CD1c-positive myeloid dendritic cell (primary cell): ENCODE measurements around the gene ZCCHC2.

Source experiments
- DNase-seq: peaks from one replicate; pipeline ENCODE4 v3.0.0-alpha.2; 2016; ENCODE audit errors: extremely low spot score

Gene ZCCHC2

GRCh38 chr18:62522504-62523254 lies at the start of gene ZCCHC2:
Gene ZCCHC2, plus strand, starts transcription at chr18:62523025. Its CDS starts 400 bp downstream, at chr18:62523425.
- DNase-seq = peak; percentile 99

GRCh38 chr18:62479574-62479973 lies 43.3 kb upstream of the ZCCHC2 start:
- peak; percentile 29 for DNase-seq

- DNase-seq = no peak
Observed at GRCh38 chr18:62480927-62481326, 41.9 kb upstream of the ZCCHC2 start.

- no peak for DNase-seq
Observed at GRCh38 chr18:62484941-62485340, 37.9 kb upstream of the ZCCHC2 start.

- DNase-seq = no peak
Observed at GRCh38 chr18:62485684-62486083, 37.1 kb upstream of the ZCCHC2 start.

GRCh38 chr18:62486290-62486964 lies 36.4 kb upstream of the ZCCHC2 start:
- no peak for DNase-seq

GRCh38 chr18:62487161-62487560 lies 35.7 kb upstream of the ZCCHC2 start:
- DNase-seq = no peak

GRCh38 chr18:62490967-62491695 lies 31.7 kb upstream of the ZCCHC2 start:
- no peak for DNase-seq

- no peak for DNase-seq
Observed at GRCh38 chr18:62493033-62493862, 29.6 kb upstream of the ZCCHC2 start.

- no peak for DNase-seq
Observed at GRCh38 chr18:62494764-62495163, 28.1 kb upstream of the ZCCHC2 start.

- no peak for DNase-seq
Observed at GRCh38 chr18:62496262-62496661, 26.6 kb upstream of the ZCCHC2 start.

GRCh38 chr18:62497190-62497772 lies 25.5 kb upstream of the ZCCHC2 start:
- DNase-seq = no peak

- DNase-seq = no peak
Observed at GRCh38 chr18:62498616-62499262, 24.1 kb upstream of the ZCCHC2 start.

- peak; percentile 35 for DNase-seq
Observed at GRCh38 chr18:62499263-62499650, 23.6 kb upstream of the ZCCHC2 start.

- DNase-seq = no peak
Observed at GRCh38 chr18:62500174-62500573, 22.7 kb upstream of the ZCCHC2 start.

- DNase-seq = no peak
Observed at GRCh38 chr18:62500966-62501591, 21.7 kb upstream of the ZCCHC2 start.

GRCh38 chr18:62505669-62506494 lies 16.9 kb upstream of the ZCCHC2 start:
- DNase-seq = peak; percentile 71

GRCh38 chr18:62506495-62507143 lies 16.2 kb upstream of the ZCCHC2 start:
- DNase-seq = no peak

- DNase-seq = no peak
Observed at GRCh38 chr18:62509779-62510178, 13.0 kb upstream of the ZCCHC2 start.
